ENCODE measurements around the gene CLEC4C.
"Not testable (repeated sequence)": the region's sequence is repeated elsewhere in the genome, so short reads cannot be mapped to it uniquely, and the experiment has no call there.

Gene CLEC4C

GRCh38 chr12:7782055-7782454, 34.9 kb upstream of the CLEC4C start:
- H3K27ac ChIP-seq: no peak overlapping the region
- TF ChIP-seq CTCF (IDR thresholded peaks at IDR 0.05; ENCODE audit: low read depth, low read length, missing control alignments): no peak
- in situ Hi-C loops (cut with HindIII; ENCODE audit: low pct_ligation_motif_present, low sequenced_read_pairs): no loop called here

GRCh38 chr12:7781274-7781673, 34.1 kb upstream of the CLEC4C start:
- no peaks in the 10 kb centered on the region for H3K36me3 ChIP-seq (replicated peaks)
- no peak overlapping the region for H3K27ac ChIP-seq
- TF ChIP-seq CTCF (IDR thresholded peaks at IDR 0.05; ENCODE audit: low read depth, low read length, missing control alignments): no peak
- H3K27me3 ChIP-seq (replicated peaks): no peaks in the 10 kb centered on the region
- in situ Hi-C loops (cut with HindIII; ENCODE audit: low pct_ligation_motif_present, low sequenced_read_pairs): no loop called here
- no peak for DNase-seq
- H3K4me3 ChIP-seq (ENCODE audit: low read depth, low read length): no peak overlapping the region

More at GRCh38 chr12:7782055-7782454, 34.9 kb upstream of the CLEC4C start:
- Histone ChIP-seq H3K36me3 (replicated peaks) (no peaks in the 10 kb centered on the region), H3K27me3 (replicated peaks) (no peaks in the 10 kb centered on the region), H3K4me3 (ENCODE audit: low read depth, low read length) (no peak overlapping the region)
- no peak for DNase-seq

GRCh38 chr12:7769999-7770398, 22.8 kb upstream of the CLEC4C start:
- in situ Hi-C loops (cut with HindIII; ENCODE audit: low pct_ligation_motif_present, low sequenced_read_pairs): no loop called here
- no peaks in the 10 kb centered on the region for H3K27me3 ChIP-seq (replicated peaks)
- no peak for TF ChIP-seq CTCF (IDR thresholded peaks at IDR 0.05; ENCODE audit: low read depth, low read length, missing control alignments)
- no peak overlapping the region for H3K27ac ChIP-seq
- no peak for DNase-seq
- no peak overlapping the region for H3K4me3 ChIP-seq (ENCODE audit: low read depth, low read length)
- no peaks in the 10 kb centered on the region for H3K36me3 ChIP-seq (replicated peaks)

GRCh38 chr12:7758766-7759140, 11.6 kb upstream of the CLEC4C start:
- in situ Hi-C loops (cut with HindIII; ENCODE audit: low pct_ligation_motif_present, low sequenced_read_pairs): no loop called here
- DNase-seq: no peak
- Histone ChIP-seq H3K36me3 (replicated peaks) (no peaks in the 10 kb centered on the region), H3K4me3 (ENCODE audit: low read depth, low read length) (no peak overlapping the region), H3K27me3 (replicated peaks) (no peaks in the 10 kb centered on the region), H3K27ac (no peak overlapping the region)
- no peak for TF ChIP-seq CTCF (IDR thresholded peaks at IDR 0.05; ENCODE audit: low read depth, low read length, missing control alignments)

GRCh38 chr12:7756993-7757392, 9.8 kb upstream of the CLEC4C start:
- in situ Hi-C loops (cut with HindIII; ENCODE audit: low pct_ligation_motif_present, low sequenced_read_pairs): no loop called here
- H3K27me3 ChIP-seq (replicated peaks): no peaks in the 10 kb centered on the region
- TF ChIP-seq CTCF (IDR thresholded peaks at IDR 0.05; ENCODE audit: low read depth, low read length, missing control alignments): no peak
- no peak overlapping the region for H3K27ac ChIP-seq
- DNase-seq: no peak
- H3K4me3 ChIP-seq (ENCODE audit: low read depth, low read length): no peak overlapping the region
- H3K36me3 ChIP-seq (replicated peaks): no peaks in the 10 kb centered on the region

- H3K27ac ChIP-seq; H3K36me3 ChIP-seq (replicated peaks); H3K4me3 ChIP-seq (ENCODE audit: low read depth, low read length); DNase-seq; in situ Hi-C loops (cut with HindIII; ENCODE audit: low pct_ligation_motif_present, low sequenced_read_pairs); H3K27me3 ChIP-seq (replicated peaks): not testable (repeated sequence)
Observed at GRCh38 chr12:7755668-7756067, 8.5 kb upstream of the CLEC4C start.

GRCh38 chr12:7751941-7752922, 5.1 kb upstream of the CLEC4C start:
- H3K4me3 ChIP-seq (ENCODE audit: low read depth, low read length); H3K36me3 ChIP-seq (replicated peaks); in situ Hi-C loops (cut with HindIII; ENCODE audit: low pct_ligation_motif_present, low sequenced_read_pairs); DNase-seq; H3K27me3 ChIP-seq (replicated peaks); H3K27ac ChIP-seq: not testable (repeated sequence)

Measured in brain microvascular endothelial cell (primary cell).